ENCODE measurements around the gene PRKCZ. TPM values are rescaled to one million over a fixed set of nuclear protein-coding genes. Genes with fewer than 3 reads are reported as not detected.

PRKCZ gene
- total RNA-seq, 1 experiment from 2014 or later: 36.0 TPM

- Histone ChIP-seq H3F3A (ENCODE audit: insufficient read depth, low read depth) (no peaks in the 10 kb centered on the region), H3K9me2 (ENCODE audit: insufficient read depth) (no peaks in the 10 kb centered on the region), H3K79me2 (ENCODE audit: low read depth) (no peaks in the 10 kb centered on the region), H3K36me3 (ENCODE audit: low read depth) (no peaks in the 10 kb centered on the region), H3K4me3 (no peak overlapping the region), H4K20me1 (ENCODE audit: insufficient read depth) (no peaks in the 10 kb centered on the region), H3K4me2 (no peak overlapping the region), H3K27ac (no peak overlapping the region), H3K27me3 (ENCODE audit: insufficient read depth, low read depth) (no peaks in the 10 kb centered on the region), H3K9me3 (ENCODE audit: insufficient read depth, low read depth) (no peaks in the 10 kb centered on the region), H2AFZ (no peak overlapping the region), H3K4me1 (replicated peaks; ENCODE audit: insufficient read depth) (no peaks in the 10 kb centered on the region)
- intact Hi-C loops (cut with micrococcal nuclease; ENCODE audit: unreplicated experiment): no loop called here
- BruUV-seq (replicated peaks): no TSS peak
- ChIA-PET CTCF (no interaction called here), POLR2A (ENCODE audit: unreplicated experiment) (no interaction called here)
- TF ChIP-seq EZH2 (IDR thresholded peaks at IDR 0.05; ENCODE audit: low read depth) (no peak), CTCF (conservative IDR thresholded peaks at IDR 0.05) (no peak)
- no peak for DNase-seq
Measured at GRCh38 chr1:2169200-2169836, 119.1 kb downstream of the PRKCZ start.

- H3F3A ChIP-seq (ENCODE audit: insufficient read depth, low read depth): peaks cover 3% of the 10 kb centered on the region; the same call in 1 of the 2 replicates
- ChIA-PET POLR2A (ENCODE audit: unreplicated experiment) (no interaction called here), CTCF (no interaction called here)
- no peaks in the 10 kb centered on the region for H3K4me1 ChIP-seq (replicated peaks; ENCODE audit: insufficient read depth)
- no peaks in the 10 kb centered on the region for H3K9me2 ChIP-seq (ENCODE audit: insufficient read depth)
- no peaks in the 10 kb centered on the region for H4K20me1 ChIP-seq (ENCODE audit: insufficient read depth)
- H3K79me2 ChIP-seq (ENCODE audit: low read depth): no peaks in the 10 kb centered on the region
- H2AFZ ChIP-seq: no peak overlapping the region
- no peaks in the 10 kb centered on the region for H3K9me3 ChIP-seq (ENCODE audit: insufficient read depth, low read depth)
- no TSS peak for BruUV-seq (replicated peaks)
- H3K4me2 ChIP-seq: no peak overlapping the region
- TF ChIP-seq EZH2 (IDR thresholded peaks at IDR 0.05; ENCODE audit: low read depth): no peak
- no peak for TF ChIP-seq CTCF (conservative IDR thresholded peaks at IDR 0.05)
- H3K36me3 ChIP-seq (ENCODE audit: low read depth): no peaks in the 10 kb centered on the region
- H3K27me3 ChIP-seq (ENCODE audit: insufficient read depth, low read depth): no peaks in the 10 kb centered on the region
- no peak overlapping the region for H3K27ac ChIP-seq
- no peak for DNase-seq
- H3K4me3 ChIP-seq: no peak overlapping the region
- intact Hi-C loops (cut with micrococcal nuclease; ENCODE audit: unreplicated experiment): no loop called here
Measured at GRCh38 chr1:2170211-2170610, 120.0 kb downstream of the PRKCZ start.

- Histone ChIP-seq H3K4me1 (replicated peaks; ENCODE audit: insufficient read depth) (no peaks in the 10 kb centered on the region), H3K27ac (no peak overlapping the region), H3F3A (ENCODE audit: insufficient read depth, low read depth) (peaks cover 3% of the 10 kb centered on the region; the same call in 1 of the 2 replicates), H2AFZ (no peak overlapping the region), H3K4me2 (no peak overlapping the region), H3K9me3 (ENCODE audit: insufficient read depth, low read depth) (no peaks in the 10 kb centered on the region), H3K9me2 (ENCODE audit: insufficient read depth) (no peaks in the 10 kb centered on the region), H3K79me2 (ENCODE audit: low read depth) (no peaks in the 10 kb centered on the region), H3K4me3 (no peak overlapping the region), H4K20me1 (ENCODE audit: insufficient read depth) (no peaks in the 10 kb centered on the region), H3K27me3 (ENCODE audit: insufficient read depth, low read depth) (no peaks in the 10 kb centered on the region), H3K36me3 (ENCODE audit: low read depth) (no peaks in the 10 kb centered on the region)
- ChIA-PET CTCF (no interaction called here), POLR2A (ENCODE audit: unreplicated experiment) (no interaction called here)
- BruUV-seq (replicated peaks): no TSS peak
- TF ChIP-seq EZH2 (IDR thresholded peaks at IDR 0.05; ENCODE audit: low read depth) (no peak), CTCF (conservative IDR thresholded peaks at IDR 0.05) (no peak)
- no peak for DNase-seq
- intact Hi-C loops (cut with micrococcal nuclease; ENCODE audit: unreplicated experiment): no loop called here
Measured at GRCh38 chr1:2172012-2172411, 121.8 kb downstream of the PRKCZ start.

Data from PC-9 (cell line).